GM23338 (cell line): Measurements from ENCODE around the gene MARK3.

Experiments
- CREB1 ChIP-seq: fragments of 250-450 bp; sonication (Bioruptor Pico); IDR thresholded peaks from 2 replicates; pipeline ENCODE4 v1.5.0; 2020; ENCODE audit warnings: low read depth, mild to moderate bottlenecking, moderate library complexity
- EZH2 ChIP-seq: fragments of 200-600 bp; sonication (generic); IDR thresholded peaks from one replicate; pipeline ENCODE4 v1.8.0; 2017; ENCODE audit warnings: antibody characterized with exemption, mild to moderate bottlenecking, low read depth; ENCODE audit not compliant: unreplicated experiment
- POLR2AphosphoS5 ChIP-seq: IDR thresholded peaks from 2 replicates; pipeline ENCODE4 v1.6.1; 2016; ENCODE audit warnings: antibody characterized with exemption, low read depth
- REST ChIP-seq: IDR thresholded peaks from one replicate; pipeline ENCODE4 v1.6.1; 2018; ENCODE audit warnings: antibody characterized with exemption; ENCODE audit not compliant: unreplicated experiment
- TF ChIP-seq, protein P1 (sequence below), 2 experiments: fragments of 200-600 bp in 1 of 2; sonication (generic) in 1 of 2; conservative IDR thresholded peaks; 2 replicates each; pipeline versions ENCODE4 v1.5.1 to v1.6.1; 2016 to 2017; ENCODE audit warnings: antibody characterized with exemption in 2 of 2, low read depth in 2 of 2, mild to moderate bottlenecking in 2 of 2, moderate library complexity in 1 of 2

- TF ChIP-seq, protein P1, sequence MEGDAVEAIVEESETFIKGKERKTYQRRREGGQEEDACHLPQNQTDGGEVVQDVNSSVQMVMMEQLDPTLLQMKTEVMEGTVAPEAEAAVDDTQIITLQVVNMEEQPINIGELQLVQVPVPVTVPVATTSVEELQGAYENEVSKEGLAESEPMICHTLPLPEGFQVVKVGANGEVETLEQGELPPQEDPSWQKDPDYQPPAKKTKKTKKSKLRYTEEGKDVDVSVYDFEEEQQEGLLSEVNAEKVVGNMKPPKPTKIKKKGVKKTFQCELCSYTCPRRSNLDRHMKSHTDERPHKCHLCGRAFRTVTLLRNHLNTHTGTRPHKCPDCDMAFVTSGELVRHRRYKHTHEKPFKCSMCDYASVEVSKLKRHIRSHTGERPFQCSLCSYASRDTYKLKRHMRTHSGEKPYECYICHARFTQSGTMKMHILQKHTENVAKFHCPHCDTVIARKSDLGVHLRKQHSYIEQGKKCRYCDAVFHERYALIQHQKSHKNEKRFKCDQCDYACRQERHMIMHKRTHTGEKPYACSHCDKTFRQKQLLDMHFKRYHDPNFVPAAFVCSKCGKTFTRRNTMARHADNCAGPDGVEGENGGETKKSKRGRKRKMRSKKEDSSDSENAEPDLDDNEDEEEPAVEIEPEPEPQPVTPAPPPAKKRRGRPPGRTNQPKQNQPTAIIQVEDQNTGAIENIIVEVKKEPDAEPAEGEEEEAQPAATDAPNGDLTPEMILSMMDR (conservative IDR thresholded peaks at IDR 0.05; ENCODE audit: low read depth in 2 of 2) = no peak
- no peak for TF ChIP-seq POLR2AphosphoS5
- TF ChIP-seq REST = no peak
- no peak for TF ChIP-seq CREB1 (CRISPR knock-in tag)
- TF ChIP-seq EZH2 = no peak
These were observed 162.3 kb downstream of the MARK3 start for GRCh38 chr14:103547455-103547940.
